ENCODE results near the gene RGS7.

RGS7 gene

GRCh38 chr1:240956424-240956823, 400.6 kb downstream of the RGS7 start:
- Histone ChIP-seq H4K5ac (ENCODE audit: low read length) (no peak overlapping the region), H3K27ac (ENCODE audit: low read depth, low read length) (no peak overlapping the region), H3K36me3 (ENCODE audit: control insufficient read depth, insufficient read depth, low read length) (no peaks in the 10 kb centered on the region), H3K4me3 (ENCODE audit: low read length) (no peak overlapping the region), H3K79me2 (ENCODE audit: control insufficient read depth, insufficient read depth, low read length) (no peaks in the 10 kb centered on the region), H2BK15ac (replicated peaks; ENCODE audit: low read depth) (no peak overlapping the region), H2BK120ac (ENCODE audit: low read depth, low read length) (no peak overlapping the region), H3K4me2 (ENCODE audit: low read length) (no peak overlapping the region), H3K56ac (ENCODE audit: low read length) (no peak overlapping the region), H4K8ac (ENCODE audit: low read depth, low read length) (no peak overlapping the region), H3K23ac (ENCODE audit: low read length) (no peak overlapping the region), H3K9ac (ENCODE audit: low read length) (no peak overlapping the region), H3K18ac (ENCODE audit: low read length) (no peak overlapping the region), H2BK5ac (ENCODE audit: low read length) (no peak overlapping the region), H3K4me1 (ENCODE audit: control insufficient read depth, low read depth, low read length) (no peaks in the 10 kb centered on the region), H2AK5ac (ENCODE audit: low read length) (no peak overlapping the region), H3K27me3 (ENCODE audit: insufficient read depth, low read length, poor library complexity) (no peaks in the 10 kb centered on the region), H3K4ac (ENCODE audit: low read depth, low read length) (no peak overlapping the region), H3K79me1 (ENCODE audit: low read length) (no peaks in the 10 kb centered on the region)
- DNase-seq: no peak
- WGBS (ENCODE audit: extremely low coverage, insufficient coverage, low lambda C conversion rate): no CpG with 5 or more reads among the region's 2 CpGs

DNA sequence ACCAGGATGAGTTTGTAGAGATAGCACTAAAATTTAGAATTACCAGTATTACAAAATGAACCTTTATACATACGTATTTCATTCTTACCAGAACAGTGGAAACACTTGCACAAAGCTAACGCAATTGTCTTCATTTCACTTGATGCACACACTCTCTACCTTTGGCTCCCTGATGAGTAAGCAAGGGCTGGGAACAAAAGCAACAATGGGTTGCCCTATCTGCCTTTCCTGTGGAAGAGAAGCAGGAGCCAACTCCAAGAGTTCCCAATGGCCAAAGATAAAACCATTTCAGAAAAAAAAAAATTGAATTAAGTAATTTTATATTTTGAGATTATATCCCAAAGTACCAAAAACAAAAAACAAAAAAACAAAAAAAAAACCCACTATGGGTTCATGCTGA, 401.0 kb downstream of the RGS7 start:
- no peaks in the 10 kb centered on the region for H3K4me1 ChIP-seq (ENCODE audit: control insufficient read depth, low read depth, low read length)
- no peak overlapping the region for H3K9ac ChIP-seq (ENCODE audit: low read length)
- no CpG with 5 or more reads among the region's 2 CpGs for WGBS (ENCODE audit: extremely low coverage, insufficient coverage, low lambda C conversion rate)
- no peak overlapping the region for H3K18ac ChIP-seq (ENCODE audit: low read length)
- no peak overlapping the region for H4K5ac ChIP-seq (ENCODE audit: low read length)
- DNase-seq: no peak
- no peak overlapping the region for H3K56ac ChIP-seq (ENCODE audit: low read length)
- no peak overlapping the region for H4K8ac ChIP-seq (ENCODE audit: low read depth, low read length)
- H3K36me3 ChIP-seq (ENCODE audit: control insufficient read depth, insufficient read depth, low read length): no peaks in the 10 kb centered on the region
- no peak overlapping the region for H3K4ac ChIP-seq (ENCODE audit: low read depth, low read length)
- H3K4me2 ChIP-seq (ENCODE audit: low read length): no peak overlapping the region
- H2AK5ac ChIP-seq (ENCODE audit: low read length): no peak overlapping the region
- no peaks in the 10 kb centered on the region for H3K79me1 ChIP-seq (ENCODE audit: low read length)
- no peak overlapping the region for H3K4me3 ChIP-seq (ENCODE audit: low read length)
- H2BK120ac ChIP-seq (ENCODE audit: low read depth, low read length): no peak overlapping the region
- H2BK5ac ChIP-seq (ENCODE audit: low read length): no peak overlapping the region
- H3K27me3 ChIP-seq (ENCODE audit: insufficient read depth, low read length, poor library complexity): no peaks in the 10 kb centered on the region
- H3K23ac ChIP-seq (ENCODE audit: low read length): no peak overlapping the region
- H3K27ac ChIP-seq (ENCODE audit: low read depth, low read length): no peak overlapping the region
- no peaks in the 10 kb centered on the region for H3K79me2 ChIP-seq (ENCODE audit: control insufficient read depth, insufficient read depth, low read length)
- H2BK15ac ChIP-seq (replicated peaks; ENCODE audit: low read depth): no peak overlapping the region

- no CpG with 5 or more reads among the region's 9 CpGs for WGBS (ENCODE audit: extremely low coverage, insufficient coverage, low lambda C conversion rate)
These were observed 409.4 kb downstream of the RGS7 start for GRCh38 chr1:240947438-240948224.

GRCh38 chr1:240946926-240947325, 410.1 kb downstream of the RGS7 start:
- Histone ChIP-seq H3K4me3 (ENCODE audit: low read length) (no peak overlapping the region), H3K4me2 (ENCODE audit: low read length) (no peak overlapping the region), H2AK5ac (ENCODE audit: low read length) (no peak overlapping the region), H2BK5ac (ENCODE audit: low read length) (no peak overlapping the region), H3K27ac (ENCODE audit: low read depth, low read length) (no peak overlapping the region), H3K18ac (ENCODE audit: low read length) (no peak overlapping the region), H3K79me2 (ENCODE audit: control insufficient read depth, insufficient read depth, low read length) (no peaks in the 10 kb centered on the region), H3K4me1 (ENCODE audit: control insufficient read depth, low read depth, low read length) (no peaks in the 10 kb centered on the region), H3K9ac (ENCODE audit: low read length) (no peak overlapping the region), H3K36me3 (ENCODE audit: control insufficient read depth, insufficient read depth, low read length) (no peaks in the 10 kb centered on the region), H2BK15ac (replicated peaks; ENCODE audit: low read depth) (no peak overlapping the region), H3K23ac (ENCODE audit: low read length) (no peak overlapping the region), H3K4ac (ENCODE audit: low read depth, low read length) (no peak overlapping the region), H4K5ac (ENCODE audit: low read length) (no peak overlapping the region), H3K56ac (ENCODE audit: low read length) (no peak overlapping the region), H3K79me1 (ENCODE audit: low read length) (no peaks in the 10 kb centered on the region), H3K27me3 (ENCODE audit: insufficient read depth, low read length, poor library complexity) (no peaks in the 10 kb centered on the region), H2BK120ac (ENCODE audit: low read depth, low read length) (no peak overlapping the region), H4K8ac (ENCODE audit: low read depth, low read length) (no peak overlapping the region)
- WGBS (ENCODE audit: extremely low coverage, insufficient coverage, low lambda C conversion rate): no CpG with 5 or more reads among the region's 2 CpGs
- peak; percentile 42 for DNase-seq

More at GRCh38 chr1:240947438-240948224, 409.4 kb downstream of the RGS7 start:
- Histone ChIP-seq H4K5ac (ENCODE audit: low read length) (no peak overlapping the region), H3K79me1 (ENCODE audit: low read length) (no peaks in the 10 kb centered on the region), H3K18ac (ENCODE audit: low read length) (no peak overlapping the region), H2BK5ac (ENCODE audit: low read length) (no peak overlapping the region), H3K36me3 (ENCODE audit: control insufficient read depth, insufficient read depth, low read length) (no peaks in the 10 kb centered on the region), H3K79me2 (ENCODE audit: control insufficient read depth, insufficient read depth, low read length) (no peaks in the 10 kb centered on the region), H3K4me3 (ENCODE audit: low read length) (no peak overlapping the region), H3K4me2 (ENCODE audit: low read length) (no peak overlapping the region), H3K4ac (ENCODE audit: low read depth, low read length) (no peak overlapping the region), H3K27me3 (ENCODE audit: insufficient read depth, low read length, poor library complexity) (no peaks in the 10 kb centered on the region), H4K8ac (ENCODE audit: low read depth, low read length) (no peak overlapping the region), H3K56ac (ENCODE audit: low read length) (no peak overlapping the region), H3K23ac (ENCODE audit: low read length) (no peak overlapping the region), H3K4me1 (ENCODE audit: control insufficient read depth, low read depth, low read length) (no peaks in the 10 kb centered on the region), H3K27ac (ENCODE audit: low read depth, low read length) (no peak overlapping the region), H2BK15ac (replicated peaks; ENCODE audit: low read depth) (no peak overlapping the region), H2AK5ac (ENCODE audit: low read length) (no peak overlapping the region), H2BK120ac (ENCODE audit: low read depth, low read length) (no peak overlapping the region), H3K9ac (ENCODE audit: low read length) (no peak overlapping the region)
- DNase-seq: no peak

- Histone ChIP-seq H3K4ac (ENCODE audit: low read depth, low read length) (no peak overlapping the region), H2AK5ac (ENCODE audit: low read length) (no peak overlapping the region), H2BK120ac (ENCODE audit: low read depth, low read length) (no peak overlapping the region), H3K18ac (ENCODE audit: low read length) (no peak overlapping the region), H2BK5ac (ENCODE audit: low read length) (no peak overlapping the region), H3K36me3 (ENCODE audit: control insufficient read depth, insufficient read depth, low read length) (no peaks in the 10 kb centered on the region), H3K27me3 (ENCODE audit: insufficient read depth, low read length, poor library complexity) (no peaks in the 10 kb centered on the region), H3K4me3 (ENCODE audit: low read length) (no peak overlapping the region), H4K8ac (ENCODE audit: low read depth, low read length) (no peak overlapping the region), H3K56ac (ENCODE audit: low read length) (no peak overlapping the region), H3K79me1 (ENCODE audit: low read length) (no peaks in the 10 kb centered on the region), H2BK15ac (replicated peaks; ENCODE audit: low read depth) (no peak overlapping the region), H3K9ac (ENCODE audit: low read length) (no peak overlapping the region), H3K4me2 (ENCODE audit: low read length) (no peak overlapping the region), H3K27ac (ENCODE audit: low read depth, low read length) (no peak overlapping the region), H4K5ac (ENCODE audit: low read length) (no peak overlapping the region), H3K79me2 (ENCODE audit: control insufficient read depth, insufficient read depth, low read length) (no peaks in the 10 kb centered on the region), H3K23ac (ENCODE audit: low read length) (no peak overlapping the region), H3K4me1 (ENCODE audit: control insufficient read depth, low read depth, low read length) (no peaks in the 10 kb centered on the region)
- no peak for DNase-seq
- no CpG with 5 or more reads among the region's 4 CpGs for WGBS (ENCODE audit: extremely low coverage, insufficient coverage, low lambda C conversion rate)
These were observed 414.1 kb downstream of the RGS7 start for GRCh38 chr1:240942901-240943300.
